PC-9 (cell line): Measurements from ENCODE around the gene CSH1. TPM values are rescaled to one million over a fixed set of nuclear protein-coding genes. Genes with fewer than 3 reads are reported as not detected.
A peak's percentile ranks its signal among the peaks of the same experiment; 100 is the strongest.
"Not testable (repeated sequence)": the region's sequence is repeated elsewhere in the genome, so short reads cannot be mapped to it uniquely, and the experiment has no call there.

ENCODE experiments used
- BruUV-seq: library from RNA; stranded (reverse); fragments of 400-500 nt; replicated peaks from 2 replicates; lab custom pipeline; 2021; lab: Mats Ljungman, UMichigan
- CTCF ChIA-PET: fragments of 300-600 bp; sonication (Branson Sonifier 250); formaldehyde crosslinking; loops from one replicate; lab custom pipeline; 2022; ENCODE audit warnings: antibody characterized with exemption; lab: Charles Lee
- POLR2A ChIA-PET: fragments of 300-600 bp; sonication (Branson Sonifier 250); formaldehyde crosslinking; loops from one replicate; lab custom pipeline; 2022; ENCODE audit warnings: antibody characterized with exemption; ENCODE audit not compliant: unreplicated experiment; lab: Charles Lee
- DNase-seq, 2 experiments: peaks; one replicate each; pipeline versions ENCODE4 v3.0.0 to v3.0.0-alpha.2; 2015 to 2022; ENCODE audit warnings: mixed read lengths in 1 of 2
- H2AFZ ChIP-seq: fragments of 200-600 bp; sonication (generic); 2 replicates; pipeline ENCODE4 v1.8.1; 2017; ENCODE audit warnings: antibody characterized with exemption
- H3F3A ChIP-seq: fragments of 200-600 bp; sonication (generic); 2 replicates; pipeline ENCODE4 v1.8.1; 2017; ENCODE audit warnings: antibody characterized with exemption, mild to moderate bottlenecking, low read depth; ENCODE audit not compliant: insufficient read depth
- H3K27ac ChIP-seq: fragments of 200-600 bp; sonication (generic); 2 replicates; pipeline ENCODE4 v1.6.1; 2016; ENCODE audit warnings: mixed run types
- H3K27me3 ChIP-seq: fragments of 200-600 bp; sonication (generic); 2 replicates; pipeline ENCODE4 v1.6.1; 2016; ENCODE audit warnings: low read depth, mixed run types; ENCODE audit not compliant: insufficient read depth
- H3K36me3 ChIP-seq: fragments of 200-600 bp; sonication (generic); 2 replicates; pipeline ENCODE4 v1.6.1; 2016; ENCODE audit warnings: low read depth, mixed run types
- H3K4me1 ChIP-seq: fragments of 200-600 bp; sonication (generic); replicated peaks from 2 replicates; pipeline ENCODE4 v1.6.1; 2016; ENCODE audit warnings: mixed run types; ENCODE audit not compliant: insufficient read depth
- H3K4me2 ChIP-seq: fragments of 200-600 bp; sonication (generic); 2 replicates; pipeline ENCODE4 v1.6.1; 2017; ENCODE audit warnings: mixed run types
- H3K4me3 ChIP-seq: fragments of 200-600 bp; sonication (generic); 2 replicates; pipeline ENCODE4 v1.6.1; 2016; ENCODE audit warnings: mixed run types
- H3K79me2 ChIP-seq: fragments of 200-600 bp; sonication (generic); 2 replicates; pipeline ENCODE4 v1.6.1; 2017; ENCODE audit warnings: low read depth, mixed run types
- H3K9me2 ChIP-seq: fragments of 200-600 bp; sonication (generic); 2 replicates; pipeline ENCODE4 v1.8.1; 2017; ENCODE audit warnings: mild to moderate bottlenecking; ENCODE audit not compliant: insufficient read depth
- H3K9me3 ChIP-seq: fragments of 200-600 bp; sonication (generic); 2 replicates; pipeline ENCODE4 v1.8.1; 2016; ENCODE audit warnings: low read depth; ENCODE audit not compliant: insufficient read depth
- H4K20me1 ChIP-seq: fragments of 200-600 bp; sonication (generic); 2 replicates; pipeline ENCODE4 v1.8.1; 2017; ENCODE audit not compliant: insufficient read depth
- CTCF ChIP-seq: fragments of 200-600 bp; sonication (generic); conservative IDR thresholded peaks from 2 replicates; pipeline ENCODE4 v1.6.1; 2017; ENCODE audit warnings: mixed run types, antibody characterized with exemption, mild to moderate bottlenecking, moderate library complexity
- intact Hi-C: fragments of 100-400 bp; cut with micrococcal nuclease; formaldehyde crosslinking; loops from one replicate; pipeline ENCODE4 v1.10.0; 2022; ENCODE audit not compliant: unreplicated experiment
- total RNA-seq: library from RNA; stranded (reverse); gene quantifications from 2 replicates; pipeline ENCODE4 v1.2.3, GENCODE V29; 2021

CSH1 gene
- total RNA-seq, 1 experiment from 2014 or later, result not detected

GRCh38 chr17:63910096-63910495 lies 13.7 kb upstream of the CSH1 start:
- BruUV-seq, result no TSS peak
- Histone ChIP-seq H2AFZ (no peak overlapping the region), H3K4me1 (0 out of 2 replicates have a peak, but pooled peaks cover 4% of the 10 kb centered on the region), H3K9me2 (no peaks in the 10 kb centered on the region), H4K20me1 (no peaks in the 10 kb centered on the region), H3K9me3 (no peaks in the 10 kb centered on the region), H3K27ac (no peak overlapping the region), H3K27me3 (peaks cover 15% of the 10 kb centered on the region; the same call in 1 of the 2 replicates), H3K4me3 (no peak overlapping the region), H3K36me3 (no peaks in the 10 kb centered on the region), H3F3A (no peaks in the 10 kb centered on the region), H3K4me2 (no peak overlapping the region), H3K79me2 (no peaks in the 10 kb centered on the region)
- TF ChIP-seq CTCF, result no peak
- DNase-seq, result no peak
- ChIA-PET CTCF (no interaction called here), POLR2A (no interaction called here)
- intact Hi-C loops, result loop anchor here (10.0 kb wide), 1 partner anchor 505 kb away; no protein-coding TSS in a partner anchor

- peaks cover 15% of the 10 kb centered on the region; the same call in 1 of the 2 replicates for H3K27me3 ChIP-seq
- H3K36me3 ChIP-seq, POLR2A ChIA-PET, H3K27ac ChIP-seq, CTCF ChIA-PET, H3K9me2 ChIP-seq, H3K4me2 ChIP-seq, H3K9me3 ChIP-seq, H3F3A ChIP-seq, H3K4me3 ChIP-seq, H3K4me1 ChIP-seq, BruUV-seq, H3K79me2 ChIP-seq, H2AFZ ChIP-seq, H4K20me1 ChIP-seq, DNase-seq, intact Hi-C loops: not testable (repeated sequence)
Measured at GRCh38 chr17:63909586-63909985, 13.2 kb upstream of the CSH1 start.

GRCh38 chr17:63907161-63907778 lies 10.9 kb upstream of the CSH1 start:
- H3K4me2 ChIP-seq, H3K9me3 ChIP-seq, H3K9me2 ChIP-seq, H3K27ac ChIP-seq, DNase-seq, intact Hi-C loops, H4K20me1 ChIP-seq, H2AFZ ChIP-seq, H3K4me3 ChIP-seq, H3K36me3 ChIP-seq, H3K79me2 ChIP-seq, H3K4me1 ChIP-seq, BruUV-seq, CTCF ChIA-PET, POLR2A ChIA-PET, H3F3A ChIP-seq: not testable (repeated sequence)
- 0 out of 2 replicates have a peak, but pooled peaks have one; percentile 38 for TF ChIP-seq CTCF
- peaks cover 17% of the 10 kb centered on the region; the same call in 1 of the 2 replicates for H3K27me3 ChIP-seq

GRCh38 chr17:63904796-63905195 lies 8.4 kb upstream of the CSH1 start:
- H3K79me2 ChIP-seq, H3K9me3 ChIP-seq, intact Hi-C loops, H3K27ac ChIP-seq, H3K4me1 ChIP-seq, H3F3A ChIP-seq, DNase-seq, H3K36me3 ChIP-seq, H3K4me3 ChIP-seq, H2AFZ ChIP-seq, BruUV-seq, H3K4me2 ChIP-seq, H3K9me2 ChIP-seq, H4K20me1 ChIP-seq: not testable (repeated sequence)
- ChIA-PET POLR2A (interaction anchor here (0.7 kb wide), 1 partner anchor 66 kb away, joined by 6 read pairs; no protein-coding TSS in a partner anchor), CTCF (interaction anchor here (0.6 to 0.7 kb wide), 2 partner anchors 303 to 514 kb away, joined by 3 read pairs; no protein-coding TSS in a partner anchor)
- H3K27me3 ChIP-seq, result peaks cover 27% of the 10 kb centered on the region
